Melanocyte of skin (primary cell): ENCODE results near the gene OR2AT4. TPM values are rescaled to one million over a fixed set of nuclear protein-coding genes. Genes with fewer than 3 reads are reported as not detected.

Experiments
- total RNA-seq, 2 donors: library from RNA; depleted of rRNA; stranded (reverse); fragments of >200 nt; gene quantifications; 2 replicates each; pipeline ENCODE4 v1.2.3, GENCODE V29; 2012

OR2AT4 gene
- total RNA-seq: under 1 TPM; under 0.01 TPM

GRCh38 chr11:75096456-75097172 is at the start of gene OR2AT4:
OR2AT4 (minus strand) TSS chr11:75096876.

Other genes with a start within 250 kb of the OR2AT4 start
- 10 to 100 TPM in 1 of 2 donors, 1 to 10 TPM in 1; 7.9 to 14.3 TPM for gene XRRA1, start 147.8 kb downstream of the OR2AT4 start, total RNA-seq
- 10 to 100 TPM in 1 of 2 donors, 1 to 10 TPM in 1; 9.3 to 56.6 TPM for gene SPCS2, start 147.6 kb downstream of the OR2AT4 start, total RNA-seq
- 10 to 100 TPM; 17.9 to 25.6 TPM for gene NEU3, start 107.9 kb downstream of the OR2AT4 start, total RNA-seq
- 10 to 100 TPM in 1 of 2 donors, 1 to 10 TPM in 1; 5.3 to 86.4 TPM for gene SLCO2B1, start 54.2 kb upstream of the OR2AT4 start, total RNA-seq
- gene TPBGL, start 143.9 kb upstream of the OR2AT4 start, total RNA-seq: 1 to 10 TPM in 1 of 2 donors, under 1 TPM in 1; 0.33 to 1.0 TPM